H1 (cell line): ENCODE data around the gene ALPL. TPM values are rescaled to one million over a fixed set of nuclear protein-coding genes. Genes with fewer than 3 reads are reported as not detected.
A peak's percentile ranks its signal among the peaks of the same experiment; 100 is the strongest.

ENCODE experiments used
- CTCF ChIA-PET: fragments of 300-600 bp; sonication (Branson Sonifier 250); formaldehyde crosslinking; loops from one replicate; lab custom pipeline; 2021; ENCODE audit not compliant: partially characterized antibody; lab: Charles Lee
- POLR2A ChIA-PET: fragments of 300-600 bp; sonication (Branson Sonifier 250); formaldehyde crosslinking; loops from one replicate; lab custom pipeline; 2021; ENCODE audit warnings: inconsistent platforms; ENCODE audit not compliant: partially characterized antibody; lab: Charles Lee
- DNase-seq, 2 experiments: peaks; one replicate each; pipeline versions ENCODE4 v3.0.0 to v3.0.0-alpha.2; 2010 to 2022; ENCODE audit warnings: low spot score in 2 of 2, low read depth in 1 of 2, mixed read lengths in 1 of 2
- FAIRE-seq: peaks from 2 replicates; lab custom pipeline; 2011; peaks lifted over from hg19 to GRCh38; lab: Jason Lieb, UNC
- H2AFZ ChIP-seq: 2 replicates; pipeline ENCODE4 v1.8.1; 2012; ENCODE audit warnings: low read length, inconsistent platforms
- H2AK5ac ChIP-seq: 2 replicates; pipeline ENCODE4 v1.6.1; 2013; ENCODE audit warnings: low read depth, low read length
- H2BK120ac ChIP-seq: replicated peaks from 2 replicates; pipeline ENCODE3; 2013; ENCODE audit warnings: low read depth, low read length, inconsistent platforms
- H2BK12ac ChIP-seq: 2 replicates; pipeline ENCODE4 v1.6.1; 2013; ENCODE audit warnings: low read depth, low read length
- H2BK15ac ChIP-seq: 2 replicates; pipeline ENCODE4 v1.6.1; 2013; ENCODE audit warnings: low read length
- H2BK20ac ChIP-seq: 2 replicates; pipeline ENCODE4 v1.6.1; 2013; ENCODE audit warnings: low read length
- H2BK5ac ChIP-seq: 2 replicates; pipeline ENCODE4 v1.6.1; 2013; ENCODE audit warnings: low read depth, low read length
- H3K14ac ChIP-seq: 2 replicates; pipeline ENCODE4 v1.6.1; 2013; ENCODE audit warnings: inconsistent platforms; ENCODE audit not compliant: insufficient read length
- H3K18ac ChIP-seq: 2 replicates; pipeline ENCODE4 v1.6.1; 2013; ENCODE audit warnings: low read length; ENCODE audit errors: extremely low read depth
- H3K23ac ChIP-seq: 2 replicates; pipeline ENCODE4 v1.6.1; 2013; ENCODE audit warnings: inconsistent platforms; ENCODE audit not compliant: insufficient read length
- H3K23me2 ChIP-seq: 2 replicates; pipeline ENCODE4 v1.6.1; 2013; ENCODE audit warnings: low read depth, low read length
- H3K27ac ChIP-seq: 2 replicates; pipeline ENCODE4 v1.6.1; 2011; ENCODE audit warnings: low read depth, low read length, inconsistent platforms
- H3K27me3 ChIP-seq, 4 experiments: replicated peaks in 1 of 4; 1 replicate in 1 of 4; 2 replicates in 3 of 4; pipeline versions ENCODE4 v1.6.1 to v1.8.1; 2011 to 2013; ENCODE audit warnings: low read length in 3 of 4, mild to moderate bottlenecking in 3 of 4, inconsistent platforms in 2 of 4, mixed read lengths in 2 of 4, moderate library complexity in 1 of 4; ENCODE audit not compliant: control insufficient read depth in 3 of 4, insufficient read depth in 3 of 4; ENCODE audit errors: extremely low read depth in 1 of 4
- H3K36me3 ChIP-seq, 4 experiments: 2 replicates each; pipeline versions ENCODE4 v1.6.1 to v1.8.1; 2011 to 2013; ENCODE audit warnings: mild to moderate bottlenecking in 4 of 4, low read length in 3 of 4, moderate library complexity in 2 of 4, control low read depth in 1 of 4, inconsistent platforms in 1 of 4; ENCODE audit not compliant: insufficient read depth in 4 of 4, control insufficient read depth in 2 of 4
- H3K4ac ChIP-seq: replicated peaks from 2 replicates; pipeline ENCODE3; 2013; ENCODE audit warnings: low read length, low read depth, mixed read lengths, inconsistent platforms; ENCODE audit not compliant: insufficient read length
- H3K4me1 ChIP-seq, 4 experiments: replicated peaks in 1 of 4; 1 replicate in 1 of 4; 2 replicates in 3 of 4; pipeline versions ENCODE4 v1.6.1 to v1.8.1; 2011 to 2013; ENCODE audit warnings: low read length in 3 of 4, inconsistent platforms in 2 of 4, mixed read lengths in 1 of 4; ENCODE audit not compliant: insufficient read depth in 4 of 4, control insufficient read depth in 3 of 4
- H3K4me2 ChIP-seq, 2 experiments: 2 replicates each; pipeline versions ENCODE4 v1.6.1 to v1.8.1; 2011 to 2013; ENCODE audit warnings: low read depth in 2 of 2, low read length in 2 of 2, control low read depth in 1 of 2, inconsistent platforms in 1 of 2, mild to moderate bottlenecking in 1 of 2; ENCODE audit not compliant: insufficient read depth in 1 of 2
- H3K4me3 ChIP-seq, 4 experiments: fragments of 200-600, 300-600 bp in 1 of 4; sonication (generic), shearing (Covaris generic), sonication (Bioruptor Twin) in 1 of 4; 2 replicates each; pipeline versions ENCODE4 v1.5.1 to v1.8.1; 2011 to 2016; ENCODE audit warnings: low read length in 4 of 4, low read depth in 3 of 4, control low read depth in 2 of 4, inconsistent platforms in 2 of 4, mild to moderate bottlenecking in 2 of 4, mixed read lengths in 1 of 4, moderate library complexity in 1 of 4; ENCODE audit not compliant: insufficient read depth in 2 of 4; ENCODE audit errors: extremely low read depth in 1 of 4
- H3K56ac ChIP-seq: replicated peaks from 2 replicates; pipeline ENCODE3; 2013; ENCODE audit warnings: low read depth, mild to moderate bottlenecking, mixed read lengths, low read length, inconsistent platforms; ENCODE audit not compliant: insufficient read length
- H3K79me1 ChIP-seq: 2 replicates; pipeline ENCODE4 v1.6.1; 2013; ENCODE audit warnings: low read depth, low read length, control low read depth
- H3K79me2 ChIP-seq, 2 experiments: 2 replicates each; pipeline versions ENCODE4 v1.6.1 to v1.8.1; 2012 to 2013; ENCODE audit warnings: low read length in 2 of 2, mild to moderate bottlenecking in 2 of 2, inconsistent platforms in 1 of 2; ENCODE audit not compliant: insufficient read depth in 2 of 2, control insufficient read depth in 1 of 2
- H3K9ac ChIP-seq, 4 experiments: replicated peaks in 1 of 4; 1 replicate in 1 of 4; 2 replicates in 3 of 4; pipeline versions ENCODE4 v1.6.1 to v1.8.1; 2011 to 2013; ENCODE audit warnings: low read depth in 3 of 4, low read length in 3 of 4, control low read depth in 2 of 4, mild to moderate bottlenecking in 2 of 4, moderate library complexity in 2 of 4, inconsistent platforms in 1 of 4; ENCODE audit errors: extremely low read depth in 1 of 4
- H3K9me3 ChIP-seq, 2 experiments: 2 replicates each; pipeline versions ENCODE4 v1.6.1 to v1.8.1; 2012 to 2013; ENCODE audit warnings: mild to moderate bottlenecking in 2 of 2, moderate library complexity in 2 of 2, control low read depth in 1 of 2, inconsistent platforms in 1 of 2, low read depth in 1 of 2, low read length in 1 of 2, mixed read lengths in 1 of 2; ENCODE audit not compliant: insufficient read depth in 2 of 2
- H4K20me1 ChIP-seq, 2 experiments: replicated peaks in 1 of 2; 2 replicates each; pipeline versions ENCODE3 to v1.8.1; 2011 to 2013; ENCODE audit warnings: inconsistent platforms in 2 of 2, low read length in 2 of 2, mild to moderate bottlenecking in 1 of 2; ENCODE audit not compliant: insufficient read depth in 2 of 2, control insufficient read depth in 1 of 2
- H4K5ac ChIP-seq: 2 replicates; pipeline ENCODE4 v1.6.1; 2013; ENCODE audit warnings: low read length, low read depth, mixed read lengths, inconsistent platforms; ENCODE audit not compliant: insufficient read length
- H4K8ac ChIP-seq: 2 replicates; pipeline ENCODE4 v1.8.0; 2013; ENCODE audit warnings: mild to moderate bottlenecking, moderate library complexity, low read length, inconsistent platforms; ENCODE audit not compliant: insufficient read depth; ENCODE audit errors: extremely low read depth
- H4K91ac ChIP-seq: replicated peaks from 2 replicates; pipeline ENCODE3; 2013; ENCODE audit warnings: low read length, mixed read lengths, inconsistent platforms; ENCODE audit not compliant: insufficient read length
- CEBPB ChIP-seq: IDR thresholded peaks from 2 replicates; pipeline ENCODE4 v1.6.1; 2012; ENCODE audit warnings: low read depth, low read length
- EP300 ChIP-seq, 2 experiments: IDR thresholded peaks; 1 replicate in 1 of 2; 2 replicates in 1 of 2; pipeline ENCODE4 v1.6.1; 2011 to 2012; ENCODE audit warnings: low read depth in 2 of 2, low read length in 2 of 2, mild to moderate bottlenecking in 2 of 2, borderline replicate concordance in 1 of 2, inconsistent platforms in 1 of 2, moderate library complexity in 1 of 2
- EZH2 ChIP-seq: fragments of 200-600 bp; sonication (generic); IDR thresholded peaks from 2 replicates; pipeline ENCODE4 v1.7.1; 2012; ENCODE audit warnings: low read depth, mild to moderate bottlenecking, moderate library complexity, low read length, inconsistent platforms; ENCODE audit not compliant: severe bottlenecking
- JUN ChIP-seq: IDR thresholded peaks from 2 replicates; pipeline ENCODE4 v1.6.1; 2011; ENCODE audit warnings: low read depth, mild to moderate bottlenecking, improper control_type of control experiment, low read length
- KDM5A ChIP-seq: fragments of 200-600 bp; IDR thresholded peaks from 2 replicates; pipeline ENCODE4 v1.7.1; 2012; ENCODE audit warnings: mild to moderate bottlenecking, low read length, inconsistent platforms, mixed read lengths
- MAFK ChIP-seq: IDR thresholded peaks from 2 replicates; pipeline ENCODE4 v1.6.1; 2012; ENCODE audit warnings: low read depth, mild to moderate bottlenecking, improper control_type of control experiment, low read length
- RBBP5 ChIP-seq: IDR thresholded peaks from 2 replicates; pipeline ENCODE4 v1.7.1; 2012; ENCODE audit warnings: low read depth, mild to moderate bottlenecking, inconsistent platforms, low read length, moderate library complexity, borderline replicate concordance
- RNF2 ChIP-seq: fragments of 200-900, 300-1000 bp; sonication (generic); IDR thresholded peaks from 2 replicates; pipeline ENCODE4 v1.7.1; 2016; ENCODE audit warnings: borderline replicate concordance, low read depth, mild to moderate bottlenecking, antibody characterized with exemption, low read length; ENCODE audit not compliant: poor library complexity, severe bottlenecking; ENCODE audit errors: missing control alignments
- RXRA ChIP-seq: IDR thresholded peaks from 2 replicates; pipeline ENCODE4 v1.6.1; 2011; ENCODE audit warnings: low read depth, mild to moderate bottlenecking, low read length, moderate library complexity; ENCODE audit not compliant: insufficient read depth
- SRF ChIP-seq: IDR thresholded peaks from 2 replicates; pipeline ENCODE4 v1.6.1; 2011; ENCODE audit warnings: mild to moderate bottlenecking, low read depth, low read length, moderate library complexity
- SUZ12 ChIP-seq: fragments of 200-600 bp; sonication (generic); IDR thresholded peaks from 2 replicates; pipeline ENCODE4 v1.6.1; 2012; ENCODE audit warnings: mild to moderate bottlenecking, inconsistent platforms, low read length, moderate library complexity, mixed read lengths
- TAF7 ChIP-seq: optimal IDR thresholded peaks from 2 replicates; pipeline ENCODE3; 2011; ENCODE audit warnings: low read depth, mild to moderate bottlenecking, inconsistent platforms, low read length, moderate library complexity, borderline replicate concordance
- TBP ChIP-seq: IDR thresholded peaks from 2 replicates; pipeline ENCODE4 v1.6.1; 2011; ENCODE audit warnings: low read depth, low read length, improper control_type of control experiment
- TCF12 ChIP-seq: IDR thresholded peaks from 2 replicates; pipeline ENCODE4 v1.6.1; 2011; ENCODE audit warnings: low read depth, mild to moderate bottlenecking, low read length
- WGBS, 2 experiments: shearing (Covaris generic) in 1 of 2; methylation state at CpG; one replicate each; pipeline versions ENCODE4 v1.1.6 to v1.1.7; 2013 to 2015; ENCODE audit warnings: low lambda C conversion rate in 2 of 2, mixed read lengths in 2 of 2, inconsistent platforms in 1 of 2, low coverage in 1 of 2, missing lambda C conversion rate in 1 of 2; ENCODE audit not compliant: insufficient replicate concordance in 2 of 2, insufficient coverage in 1 of 2, insufficient read length in 1 of 2; ENCODE audit errors: extremely low coverage in 1 of 2, missing lambda C conversion rate in 1 of 2; 5-methylcytosine and 5-hydroxymethylcytosine counted together
- polyA plus RNA-seq, 7 experiments: library from polyadenylated mRNA; depleted of rRNA in 3 of 7; stranded (reverse) in 5 of 7; unstranded in 2 of 7; fragments of >200 nt in 5 of 7; fragments of 200-250 nt in 2 of 7; gene quantifications; 1 replicate in 5 of 7; 2 replicates in 1 of 7; 4 replicates in 1 of 7; pipeline versions ENCODE4 v1.2.1 to v1.2.3, GENCODE V29; 2011 to 2013; ENCODE audit warnings: missing spikeins in 2 of 7, mixed read lengths in 2 of 7
- total RNA-seq: library from RNA; stranded (reverse); fragmentation: NEBNext Ultra II Directional; extraction: Animal tissue kit (Norgen Biotek cat#: 25700); gene quantifications from 2 replicates; pipeline ENCODE4 v1.2.1, GENCODE V29; 2021

ALPL gene
- total and polyA plus RNA-seq, 2 of the 8 experiments (the other 6 are each of a cell fraction or from before 2014, with no cell fraction given) = 175 to 362 TPM

GRCh38 chr1:21589618-21590017, 80.4 kb downstream of the ALPL start:
- WGBS, 2 experiments = 92% methylated on average over 5 of the region's 5 CpGs; no CpG with 5 or more reads in 1 of the 2 experiments
- Histone ChIP-seq H3K79me1 (no peaks in the 10 kb centered on the region), H4K5ac (no peak overlapping the region), H2BK15ac (no peak overlapping the region), H4K8ac (no peak overlapping the region), H3K23ac (no peak overlapping the region), H3K27me3 (peaks cover 0 to 4% (median 0%) of the 10 kb centered on the region in 4 experiments; a peak in 2 of 7 replicates), H3K79me2 (no peaks in the 10 kb centered on the region), H4K20me1 (peaks cover 0 to 3% of the 10 kb centered on the region in 2 experiments), H3K18ac (no peak overlapping the region), H3K4ac (no peak overlapping the region), H3K4me3 (no peak overlapping the region), H2BK120ac (no peak overlapping the region), H3K4me1 (peaks cover 5 to 21% (median 11%) of the 10 kb centered on the region in 4 experiments; a peak in 6 of 7 replicates), H2AK5ac (peak overlapping the region; percentile 7; the same call in 1 of the 2 replicates), H3K14ac (no peak overlapping the region), H3K23me2 (no peaks in the 10 kb centered on the region), H2AFZ (no peak overlapping the region), H2BK12ac (no peak overlapping the region), H2BK20ac (no peak overlapping the region), H3K27ac (no peak overlapping the region), H3K36me3 (no peaks in the 10 kb centered on the region), H3K4me2 (no peak overlapping the region), H3K9me3 (no peaks in the 10 kb centered on the region), H3K9ac (no peak overlapping the region), H4K91ac (no peak overlapping the region), H3K56ac (no peak overlapping the region), H2BK5ac (no peak overlapping the region)
- ChIA-PET CTCF (interaction anchor here (1.0 to 3.1 kb wide), 3 partner anchors 17 to 218 kb away, joined by 3 to 13 read pairs (median 9); no protein-coding TSS in a partner anchor), POLR2A (no interaction called here)
- FAIRE-seq (no peak), DNase-seq (no peak)
- TF ChIP-seq RBBP5 (no peak), MAFK (no peak), TCF12 (no peak), RXRA (no peak), TAF7 (no peak), EZH2 (no peak), EP300 (IDR thresholded peaks at IDR 0.05; ENCODE audit: borderline replicate concordance in 1 of 2, low read depth in 2 of 2, low read length in 2 of 2) (no peak), TBP (no peak), KDM5A (no peak), JUN (no peak), RNF2 (no peak), SUZ12 (no peak), CEBPB (no peak), SRF (no peak)
